K562 (cell line): ENCODE results near the gene JAKMIP1.

ENCODE experiments used
- LARP7 ChIP-seq: fragments of 450-650 bp; IDR thresholded peaks from 2 replicates; pipeline ENCODE4 v1.6.1; 2016
- MECOM ChIP-seq: fragments of 250-450 bp; sonication (Bioruptor Pico); IDR thresholded peaks from 2 replicates; pipeline ENCODE4 v1.8.0; 2022; ENCODE audit warnings: inconsistent platforms
- MYBL2 ChIP-seq, 2 experiments: fragments of 450-650 bp in 1 of 2; sonication (generic) in 1 of 2; formaldehyde crosslinking in 1 of 2; IDR thresholded peaks; 2 replicates each; pipeline versions ENCODE4 v1.6.1 to v1.8.1; 2017 to 2022; ENCODE audit warnings: borderline replicate concordance in 1 of 2, inconsistent platforms in 1 of 2, low read depth in 1 of 2, mild to moderate bottlenecking in 1 of 2, missing genetic modification reagents in 1 of 2, moderate library complexity in 1 of 2
- TF ChIP-seq, protein P1 (sequence below): fragments of 250-450 bp; sonication (Bioruptor Pico); IDR thresholded peaks from 2 replicates; pipeline ENCODE4 v1.8.0; 2022; ENCODE audit warnings: inconsistent platforms, mild to moderate bottlenecking, moderate library complexity, borderline replicate concordance
- TF ChIP-seq, protein P2 (sequence below): fragments of 450-650 bp; IDR thresholded peaks from 2 replicates; pipeline ENCODE4 v1.6.1; 2016; ENCODE audit warnings: low read depth
- TF ChIP-seq, protein P3 (sequence below), 3 experiments: IDR thresholded peaks in 2 of 3; conservative IDR thresholded peaks in 1 of 3; 2 replicates each; pipeline ENCODE4 v1.5.1; 2011 to 2012; ENCODE audit warnings: low read length in 3 of 3, mild to moderate bottlenecking in 3 of 3, control low read depth in 2 of 3, improper control_type of control experiment in 1 of 3, inconsistent platforms in 1 of 3, low read depth in 1 of 3, mixed read lengths in 1 of 3, moderate library complexity in 1 of 3; ENCODE audit not compliant: insufficient read depth in 2 of 3

DNA sequence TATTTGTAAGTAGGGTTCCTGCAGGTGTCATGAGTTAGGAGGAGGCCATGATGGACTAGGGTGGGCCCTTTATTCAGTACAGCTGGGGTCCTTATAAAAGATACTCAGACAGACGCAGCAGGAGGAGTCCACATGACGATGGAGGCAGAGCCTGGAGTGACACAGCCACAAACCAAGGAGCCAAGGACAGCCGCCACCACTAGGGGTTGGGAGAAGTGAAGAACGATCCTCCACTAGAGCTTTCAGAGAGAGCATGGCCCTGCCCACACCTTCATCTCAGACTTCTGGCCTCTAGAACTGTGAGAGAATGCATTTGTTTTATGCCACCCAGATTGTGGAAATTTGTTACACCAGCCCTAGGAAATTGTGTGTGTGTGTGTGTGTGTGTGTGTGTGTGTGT is 31.1 kb downstream of the JAKMIP1 start:
- TF ChIP-seq, protein P1, sequence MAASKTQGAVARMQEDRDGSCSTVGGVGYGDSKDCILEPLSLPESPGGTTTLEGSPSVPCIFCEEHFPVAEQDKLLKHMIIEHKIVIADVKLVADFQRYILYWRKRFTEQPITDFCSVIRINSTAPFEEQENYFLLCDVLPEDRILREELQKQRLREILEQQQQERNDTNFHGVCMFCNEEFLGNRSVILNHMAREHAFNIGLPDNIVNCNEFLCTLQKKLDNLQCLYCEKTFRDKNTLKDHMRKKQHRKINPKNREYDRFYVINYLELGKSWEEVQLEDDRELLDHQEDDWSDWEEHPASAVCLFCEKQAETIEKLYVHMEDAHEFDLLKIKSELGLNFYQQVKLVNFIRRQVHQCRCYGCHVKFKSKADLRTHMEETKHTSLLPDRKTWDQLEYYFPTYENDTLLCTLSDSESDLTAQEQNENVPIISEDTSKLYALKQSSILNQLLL (CRISPR knock-in tag): no peak
- TF ChIP-seq LARP7 (no peak), MYBL2 (IDR thresholded peaks at IDR 0.05; ENCODE audit: low read depth) (no peak), MYBL2 (CRISPR knock-in tag; IDR thresholded peaks at IDR 0.05; ENCODE audit: borderline replicate concordance) (no peak), MECOM (no peak)
- TF ChIP-seq, protein P2, sequence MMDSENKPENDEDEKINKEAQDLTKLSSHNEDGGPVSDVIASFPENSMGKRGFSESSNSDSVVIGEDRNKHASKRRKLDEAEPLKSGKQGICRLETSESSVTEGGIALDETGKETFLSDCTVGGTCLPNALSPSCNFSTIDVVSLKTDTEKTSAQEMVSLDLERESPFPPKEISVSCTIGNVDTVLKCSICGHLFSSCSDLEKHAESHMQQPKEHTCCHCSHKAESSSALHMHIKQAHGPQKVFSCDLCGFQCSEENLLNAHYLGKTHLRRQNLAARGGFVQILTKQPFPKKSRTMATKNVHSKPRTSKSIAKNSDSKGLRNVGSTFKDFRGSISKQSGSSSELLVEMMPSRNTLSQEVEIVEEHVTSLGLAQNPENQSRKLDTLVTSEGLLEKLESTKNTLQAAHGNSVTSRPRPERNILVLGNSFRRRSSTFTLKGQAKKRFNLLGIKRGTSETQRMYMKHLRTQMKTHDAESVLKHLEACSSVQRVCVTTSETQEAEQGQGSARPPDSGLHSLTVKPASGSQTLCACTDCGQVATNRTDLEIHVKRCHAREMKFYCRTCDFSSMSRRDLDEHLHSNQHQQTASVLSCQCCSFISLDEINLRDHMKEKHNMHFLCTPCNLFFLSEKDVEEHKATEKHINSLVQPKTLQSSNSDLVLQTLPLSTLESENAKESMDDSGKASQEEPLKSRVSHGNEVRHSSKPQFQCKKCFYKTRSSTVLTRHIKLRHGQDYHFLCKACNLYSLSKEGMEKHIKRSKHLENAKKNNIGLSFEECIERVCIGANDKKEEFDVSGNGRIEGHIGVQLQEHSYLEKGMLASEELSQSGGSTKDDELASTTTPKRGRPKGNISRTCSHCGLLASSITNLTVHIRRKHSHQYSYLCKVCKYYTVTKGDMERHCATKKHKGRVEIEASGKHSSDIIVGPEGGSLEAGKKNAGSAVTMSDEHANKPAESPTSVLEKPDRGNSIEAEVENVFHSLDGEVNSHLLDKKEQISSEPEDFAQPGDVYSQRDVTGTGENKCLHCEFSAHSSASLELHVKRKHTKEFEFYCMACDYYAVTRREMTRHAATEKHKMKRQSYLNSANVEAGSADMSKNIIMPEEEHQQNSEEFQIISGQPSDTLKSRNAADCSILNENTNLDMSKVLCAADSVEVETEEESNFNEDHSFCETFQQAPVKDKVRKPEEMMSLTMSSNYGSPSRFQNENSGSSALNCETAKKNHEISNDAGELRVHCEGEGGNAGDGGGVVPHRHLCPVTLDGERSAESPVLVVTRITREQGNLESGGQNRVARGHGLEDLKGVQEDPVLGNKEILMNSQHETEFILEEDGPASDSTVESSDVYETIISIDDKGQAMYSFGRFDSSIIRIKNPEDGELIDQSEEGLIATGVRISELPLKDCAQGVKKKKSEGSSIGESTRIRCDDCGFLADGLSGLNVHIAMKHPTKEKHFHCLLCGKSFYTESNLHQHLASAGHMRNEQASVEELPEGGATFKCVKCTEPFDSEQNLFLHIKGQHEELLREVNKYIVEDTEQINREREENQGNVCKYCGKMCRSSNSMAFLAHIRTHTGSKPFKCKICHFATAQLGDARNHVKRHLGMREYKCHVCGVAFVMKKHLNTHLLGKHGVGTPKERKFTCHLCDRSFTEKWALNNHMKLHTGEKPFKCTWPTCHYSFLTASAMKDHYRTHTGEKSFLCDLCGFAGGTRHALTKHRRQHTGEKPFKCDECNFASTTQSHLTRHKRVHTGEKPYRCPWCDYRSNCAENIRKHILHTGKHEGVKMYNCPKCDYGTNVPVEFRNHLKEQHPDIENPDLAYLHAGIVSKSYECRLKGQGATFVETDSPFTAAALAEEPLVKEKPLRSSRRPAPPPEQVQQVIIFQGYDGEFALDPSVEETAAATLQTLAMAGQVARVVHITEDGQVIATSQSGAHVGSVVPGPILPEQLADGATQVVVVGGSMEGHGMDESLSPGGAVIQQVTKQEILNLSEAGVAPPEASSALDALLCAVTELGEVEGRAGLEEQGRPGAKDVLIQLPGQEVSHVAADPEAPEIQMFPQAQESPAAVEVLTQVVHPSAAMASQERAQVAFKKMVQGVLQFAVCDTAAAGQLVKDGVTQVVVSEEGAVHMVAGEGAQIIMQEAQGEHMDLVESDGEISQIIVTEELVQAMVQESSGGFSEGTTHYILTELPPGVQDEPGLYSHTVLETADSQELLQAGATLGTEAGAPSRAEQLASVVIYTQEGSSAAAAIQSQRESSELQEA: no peak
- TF ChIP-seq, protein P3, sequence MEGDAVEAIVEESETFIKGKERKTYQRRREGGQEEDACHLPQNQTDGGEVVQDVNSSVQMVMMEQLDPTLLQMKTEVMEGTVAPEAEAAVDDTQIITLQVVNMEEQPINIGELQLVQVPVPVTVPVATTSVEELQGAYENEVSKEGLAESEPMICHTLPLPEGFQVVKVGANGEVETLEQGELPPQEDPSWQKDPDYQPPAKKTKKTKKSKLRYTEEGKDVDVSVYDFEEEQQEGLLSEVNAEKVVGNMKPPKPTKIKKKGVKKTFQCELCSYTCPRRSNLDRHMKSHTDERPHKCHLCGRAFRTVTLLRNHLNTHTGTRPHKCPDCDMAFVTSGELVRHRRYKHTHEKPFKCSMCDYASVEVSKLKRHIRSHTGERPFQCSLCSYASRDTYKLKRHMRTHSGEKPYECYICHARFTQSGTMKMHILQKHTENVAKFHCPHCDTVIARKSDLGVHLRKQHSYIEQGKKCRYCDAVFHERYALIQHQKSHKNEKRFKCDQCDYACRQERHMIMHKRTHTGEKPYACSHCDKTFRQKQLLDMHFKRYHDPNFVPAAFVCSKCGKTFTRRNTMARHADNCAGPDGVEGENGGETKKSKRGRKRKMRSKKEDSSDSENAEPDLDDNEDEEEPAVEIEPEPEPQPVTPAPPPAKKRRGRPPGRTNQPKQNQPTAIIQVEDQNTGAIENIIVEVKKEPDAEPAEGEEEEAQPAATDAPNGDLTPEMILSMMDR (IDR thresholded peaks at IDR 0.05 in 2 of 3, conservative IDR thresholded peaks at IDR 0.05 in 1 of 3; ENCODE audit: insufficient read depth in 2 of 3, low read depth in 1 of 3, low read length in 3 of 3): no peak
